ENCODE data around the gene PAK6. TPM values are rescaled to one million over a fixed set of nuclear protein-coding genes. Genes with fewer than 3 reads are reported as not detected.

Gene PAK6
- total RNA-seq, 1 experiment from 2014 or later, result not detected

GRCh38 chr15:40310993-40311392 lies 72.1 kb downstream of the PAK6 start:
- in situ Hi-C loops (cut with HindIII; ENCODE audit: low pct_unique_long_range_greater_than_20kb, low sequenced_read_pairs), result no loop called here
- no peak for DNase-seq (ENCODE audit: low read depth, low spot score)

GRCh38 chr15:40312370-40313158 lies 73.7 kb downstream of the PAK6 start:
- in situ Hi-C loops (cut with HindIII; ENCODE audit: low pct_unique_long_range_greater_than_20kb, low sequenced_read_pairs), result no loop called here

GRCh38 chr15:40313531-40314398 lies 74.9 kb downstream of the PAK6 start:
- in situ Hi-C loops (cut with HindIII; ENCODE audit: low pct_unique_long_range_greater_than_20kb, low sequenced_read_pairs), result no loop called here
- no peak for DNase-seq (ENCODE audit: low read depth, low spot score)

More at GRCh38 chr15:40312370-40313158, 73.7 kb downstream of the PAK6 start:
- no peak for DNase-seq (ENCODE audit: low read depth, low spot score)

GRCh38 chr15:40314723-40315276 lies 75.9 kb downstream of the PAK6 start:
- no peak for DNase-seq (ENCODE audit: low read depth, low spot score)
- in situ Hi-C loops (cut with HindIII; ENCODE audit: low pct_unique_long_range_greater_than_20kb, low sequenced_read_pairs), result no loop called here

DNA sequence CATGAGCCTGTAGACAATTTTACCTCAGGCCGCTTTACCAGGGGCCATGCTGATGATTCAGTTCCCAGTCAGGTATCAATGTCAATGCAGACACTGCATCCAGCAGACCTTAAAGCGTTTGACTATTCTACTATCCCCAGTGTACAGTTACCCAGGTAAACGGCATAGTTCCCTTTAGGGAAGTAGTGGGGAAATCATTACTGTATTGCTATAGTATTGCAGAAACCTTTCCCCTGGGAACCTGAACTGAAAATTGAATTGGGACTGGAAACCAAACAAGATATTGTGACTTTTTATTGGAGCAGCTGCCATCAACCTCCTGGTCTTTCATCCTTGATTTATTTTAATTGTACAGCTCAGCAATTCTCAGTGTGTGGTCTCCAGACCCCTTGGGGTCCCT lies 78.1 kb downstream of the PAK6 start:
- in situ Hi-C loops (cut with HindIII; ENCODE audit: low pct_unique_long_range_greater_than_20kb, low sequenced_read_pairs), result no loop called here
- DNase-seq (ENCODE audit: low read depth, low spot score), result no peak

- in situ Hi-C loops (cut with HindIII; ENCODE audit: low pct_unique_long_range_greater_than_20kb, low sequenced_read_pairs), result no loop called here
- no peak for DNase-seq (ENCODE audit: low read depth, low spot score)
Measured at GRCh38 chr15:40317580-40317979, 78.7 kb downstream of the PAK6 start.

- no peak for DNase-seq (ENCODE audit: low read depth, low spot score)
- in situ Hi-C loops (cut with HindIII; ENCODE audit: low pct_unique_long_range_greater_than_20kb, low sequenced_read_pairs), result no loop called here
Measured at GRCh38 chr15:40320409-40320808, 81.5 kb downstream of the PAK6 start.

DNA sequence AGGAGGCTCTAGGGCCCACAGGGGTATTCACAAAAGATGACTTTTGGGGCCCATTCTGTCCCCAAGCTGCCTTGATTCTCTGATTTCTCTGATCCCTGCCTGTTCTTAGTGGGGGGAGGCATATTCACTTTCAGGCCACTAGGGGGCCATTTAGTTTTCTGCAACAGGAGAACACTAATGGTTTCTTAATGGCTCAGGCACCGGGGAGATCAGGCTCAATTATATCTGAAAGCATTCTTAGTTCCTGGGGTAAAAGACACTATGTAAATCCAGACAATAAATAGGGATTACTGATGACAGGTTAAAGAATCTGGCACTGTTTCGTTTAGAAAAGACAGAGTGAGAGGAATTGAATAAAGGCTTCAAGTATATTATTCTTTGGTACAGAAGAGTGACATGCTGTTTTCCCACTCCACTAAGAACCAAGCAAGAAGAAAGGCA lies 82.1 kb downstream of the PAK6 start:
- peak; percentile 77 for DNase-seq (ENCODE audit: low read depth, low spot score)
- in situ Hi-C loops (cut with HindIII; ENCODE audit: low pct_unique_long_range_greater_than_20kb, low sequenced_read_pairs), result no loop called here

DNA sequence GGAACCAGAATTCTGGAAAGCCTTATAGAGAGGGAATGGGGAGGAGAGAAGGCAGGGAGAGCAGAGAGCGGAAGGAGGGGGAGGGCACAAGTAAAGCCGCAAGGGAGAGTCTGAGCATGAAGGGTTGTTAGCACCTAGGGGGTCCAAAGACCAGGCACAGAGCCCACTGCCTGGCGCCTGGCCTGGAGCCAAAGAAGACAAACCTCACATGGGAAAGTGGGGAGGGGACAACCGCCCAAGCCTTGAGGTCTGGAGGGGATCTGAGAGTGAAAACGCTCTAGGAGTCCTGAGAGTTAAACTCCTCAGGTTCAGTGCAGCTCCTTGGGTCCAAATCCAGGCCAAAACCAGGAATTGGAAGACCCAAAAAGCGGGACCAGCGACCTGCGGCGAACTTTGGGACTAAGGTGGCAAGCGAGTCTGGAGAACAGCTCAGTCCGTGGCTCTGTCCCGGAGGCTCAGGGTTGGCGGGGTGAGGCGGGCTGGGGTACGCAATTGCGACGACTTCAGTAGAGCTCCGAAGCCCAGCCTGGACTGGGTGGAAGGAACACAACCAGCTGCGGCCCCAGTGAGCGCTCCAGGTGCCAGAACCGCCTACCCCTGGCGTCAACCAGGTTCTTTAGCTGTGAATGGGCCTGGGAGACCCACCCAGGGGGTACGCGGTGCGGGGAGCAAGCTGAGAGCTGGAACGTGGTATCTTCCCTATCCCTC lies 83.8 kb downstream of the PAK6 start:
- in situ Hi-C loops (cut with HindIII; ENCODE audit: low pct_unique_long_range_greater_than_20kb, low sequenced_read_pairs), result no loop called here
- no peak for DNase-seq (ENCODE audit: low read depth, low spot score)

GRCh38 chr15:40323239-40323952 lies 84.5 kb downstream of the PAK6 start, which contains the start of gene INAFM2:
Gene INAFM2 (plus strand): TSS chr15:40323692. CDS start chr15:40324056, 364 bp downstream.
- in situ Hi-C loops (cut with HindIII; ENCODE audit: low pct_unique_long_range_greater_than_20kb, low sequenced_read_pairs), result no loop called here
- peak; percentile 87 for DNase-seq (ENCODE audit: low read depth, low spot score)

- in situ Hi-C loops (cut with HindIII; ENCODE audit: low pct_unique_long_range_greater_than_20kb, low sequenced_read_pairs), result no loop called here
- DNase-seq (ENCODE audit: low read depth, low spot score), result no peak
Measured at GRCh38 chr15:40323953-40324937, 85.4 kb downstream of the PAK6 start.

- DNase-seq (ENCODE audit: low read depth, low spot score), result no peak
- in situ Hi-C loops (cut with HindIII; ENCODE audit: low pct_unique_long_range_greater_than_20kb, low sequenced_read_pairs), result no loop called here
Measured at GRCh38 chr15:40325188-40325587, 86.3 kb downstream of the PAK6 start.

DNA sequence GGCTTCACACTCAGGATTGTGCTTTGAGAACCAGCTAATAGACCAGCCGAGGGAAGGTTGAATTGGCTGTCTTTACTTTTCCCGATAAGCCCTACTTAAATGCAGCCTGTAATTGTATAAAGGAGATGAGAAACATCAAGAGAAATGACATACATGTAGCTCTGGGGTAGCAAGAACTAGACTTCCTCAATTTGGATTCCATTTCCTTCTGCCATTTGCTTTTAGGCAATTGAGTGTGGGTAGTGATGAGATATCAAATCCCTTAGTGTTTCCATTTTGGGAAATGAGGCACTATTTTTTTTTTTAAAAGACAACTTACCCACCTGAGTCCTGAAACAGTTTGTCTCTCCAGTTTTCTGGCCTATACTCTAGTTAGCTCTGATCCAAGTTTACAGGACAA lies 86.8 kb downstream of the PAK6 start:
- no peak for DNase-seq (ENCODE audit: low read depth, low spot score)
- in situ Hi-C loops (cut with HindIII; ENCODE audit: low pct_unique_long_range_greater_than_20kb, low sequenced_read_pairs), result no loop called here

Data from SK-MEL-5 (cell line).